NCI-H146 treated with DMSO at 0.1 percent for 48 hours (cell line): ENCODE measurements around the gene IQCH.
A peak's percentile ranks its signal among the peaks of the same experiment; 100 is the strongest.

Source experiments
- DNase-seq: peaks from one replicate; lab custom pipeline; 2025; ENCODE audit not compliant: unreplicated experiment; lab: John Stamatoyannopoulos, UW

IQCH gene

DNA sequence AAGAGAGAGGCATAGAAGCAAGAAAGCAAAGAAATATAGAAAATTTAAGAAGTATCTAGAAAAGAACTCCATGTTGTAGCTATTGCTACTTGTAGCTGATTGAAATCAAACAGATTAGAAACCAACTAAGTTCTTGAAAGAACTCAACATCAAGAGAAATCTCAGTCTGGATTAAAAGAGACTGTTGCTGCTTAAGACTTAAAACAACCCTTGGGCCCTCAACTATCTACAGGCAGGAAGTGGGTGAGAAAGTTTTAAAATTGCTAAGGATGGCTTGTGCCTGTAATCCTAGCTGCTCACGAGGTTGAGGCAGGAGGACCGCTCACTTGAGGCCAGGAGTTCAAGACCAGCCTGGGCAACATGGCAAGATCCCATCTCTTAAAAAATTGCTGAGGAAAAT, 227.1 kb downstream of the IQCH start:
- DNase-seq: no peak

- DNase-seq: no peak
Measured at GRCh38 chr15:67495585-67495984, 241.0 kb downstream of the IQCH start.

DNA sequence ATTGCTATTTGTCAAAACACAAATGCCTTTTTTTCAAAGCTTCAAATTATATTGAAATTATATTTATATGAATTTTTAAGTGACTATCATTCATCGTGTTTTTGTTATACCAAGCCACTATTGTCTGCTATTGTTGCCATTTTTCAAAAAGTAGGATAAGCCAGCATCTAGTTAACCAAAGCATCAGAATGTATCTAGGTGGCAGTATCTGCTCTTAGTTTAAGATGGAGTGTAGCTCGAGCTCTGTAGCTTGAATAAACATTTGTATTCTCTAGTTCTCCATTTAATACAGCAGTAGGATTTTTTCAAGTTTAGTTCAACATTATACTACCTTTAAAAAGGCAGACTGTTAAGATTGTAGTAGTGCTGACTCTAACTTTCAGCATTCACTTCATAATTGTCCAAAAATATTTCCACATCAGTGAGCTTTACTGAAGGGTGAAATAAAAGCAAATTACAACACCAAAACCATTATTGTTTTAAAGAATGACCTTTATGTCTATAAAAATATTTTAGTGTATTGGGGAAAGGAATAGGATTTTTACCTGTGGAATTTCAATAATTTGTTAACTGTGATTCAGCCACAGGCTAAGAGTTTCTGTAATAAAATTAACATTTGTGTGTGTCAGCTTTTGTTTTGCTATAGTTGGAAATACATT, 246.7 kb downstream of the IQCH start:
- peak; percentile 1 for DNase-seq

GRCh38 chr15:67501836-67502461, 247.4 kb downstream of the IQCH start:
- DNase-seq: no peak

DNA sequence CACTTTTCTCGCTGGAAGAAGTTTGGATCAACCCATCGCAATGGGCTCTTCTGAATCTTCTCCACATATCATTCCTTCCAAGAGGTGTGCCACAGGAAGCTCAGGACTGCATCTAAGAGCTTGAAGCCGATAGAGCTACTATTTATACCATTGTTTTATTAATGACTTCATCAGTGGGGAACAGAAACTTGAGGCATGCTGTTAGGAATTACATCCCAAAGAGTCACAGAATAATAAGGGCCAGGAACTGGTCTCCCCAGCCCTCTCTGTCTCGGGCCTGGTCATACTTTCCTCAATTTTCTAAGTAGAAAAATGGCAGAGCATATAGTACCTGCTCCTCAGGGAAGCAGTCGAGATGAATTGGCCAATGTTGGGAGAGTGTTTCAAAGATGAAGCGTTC, 249.5 kb downstream of the IQCH start:
- DNase-seq: no peak

GRCh38 chr15:67504796-67505195, 250.2 kb downstream of the IQCH start:
- no peak for DNase-seq

DNA sequence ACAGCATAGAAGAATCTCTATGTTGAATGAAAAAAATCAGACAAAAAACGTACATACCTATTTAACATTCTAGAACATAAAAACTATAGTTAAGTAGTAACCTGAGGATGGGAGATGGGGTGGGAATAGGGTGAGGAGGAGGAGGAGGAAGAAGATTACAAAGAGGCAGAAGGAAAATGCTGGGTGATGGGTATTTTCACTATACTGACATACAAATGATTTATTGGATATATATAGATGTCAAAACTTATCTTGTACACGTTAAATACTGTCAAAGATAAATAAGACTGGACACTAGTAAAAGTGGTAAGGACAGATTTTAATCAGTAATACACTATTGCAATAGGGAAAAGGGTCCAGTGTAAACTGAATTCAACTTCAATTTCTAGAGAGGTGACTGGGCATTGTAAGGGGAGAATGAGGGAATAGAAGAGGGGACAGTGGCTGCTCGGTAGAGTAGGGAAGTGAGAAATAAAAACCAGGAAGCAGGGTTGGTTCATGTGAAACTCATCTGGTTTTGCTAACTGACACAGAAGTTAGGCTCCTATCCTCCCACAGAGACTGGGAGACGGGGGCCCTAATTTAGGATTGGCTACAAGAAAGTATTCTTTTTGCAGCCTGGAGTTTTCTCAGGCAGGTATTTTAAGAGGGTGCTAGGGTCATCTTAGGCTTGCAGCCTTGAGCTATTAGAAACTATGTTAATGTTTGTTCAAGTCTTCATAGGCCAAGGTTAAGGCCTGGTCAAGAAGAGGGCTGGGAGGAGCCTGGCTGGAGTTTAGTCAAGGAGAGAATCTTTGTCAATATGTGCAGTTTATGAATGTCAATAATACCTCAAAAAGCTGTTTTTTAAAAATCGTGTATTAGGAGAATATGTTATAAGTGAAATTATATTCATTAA, 251.3 kb downstream of the IQCH start:
- DNase-seq: no peak

- no peak for DNase-seq
Measured at GRCh38 chr15:67506775-67507747, 252.5 kb downstream of the IQCH start.

- DNase-seq: no peak
Measured at GRCh38 chr15:67508407-67508806, 253.8 kb downstream of the IQCH start.

DNA sequence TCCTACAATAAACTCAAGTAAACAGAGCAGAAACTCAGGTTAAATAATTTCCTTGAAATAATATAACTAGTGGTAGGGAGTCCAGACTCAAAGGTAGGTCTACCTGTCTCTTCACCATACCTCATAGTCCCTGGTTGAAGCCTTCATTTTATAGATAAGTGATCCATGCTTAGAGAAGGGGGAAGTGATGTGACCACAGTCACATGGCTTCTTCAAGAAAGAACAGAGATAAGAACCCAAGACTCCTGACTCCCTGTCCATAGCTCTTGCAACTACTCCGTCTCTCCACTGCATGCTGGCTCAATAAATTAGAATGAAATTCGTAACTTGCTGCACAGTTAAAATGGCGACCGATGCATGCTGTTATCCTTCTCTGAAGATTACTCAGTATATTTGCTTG, 255.3 kb downstream of the IQCH start:
- DNase-seq: no peak

- DNase-seq: no peak
Measured at GRCh38 chr15:67510597-67511190, 256.1 kb downstream of the IQCH start.

DNA sequence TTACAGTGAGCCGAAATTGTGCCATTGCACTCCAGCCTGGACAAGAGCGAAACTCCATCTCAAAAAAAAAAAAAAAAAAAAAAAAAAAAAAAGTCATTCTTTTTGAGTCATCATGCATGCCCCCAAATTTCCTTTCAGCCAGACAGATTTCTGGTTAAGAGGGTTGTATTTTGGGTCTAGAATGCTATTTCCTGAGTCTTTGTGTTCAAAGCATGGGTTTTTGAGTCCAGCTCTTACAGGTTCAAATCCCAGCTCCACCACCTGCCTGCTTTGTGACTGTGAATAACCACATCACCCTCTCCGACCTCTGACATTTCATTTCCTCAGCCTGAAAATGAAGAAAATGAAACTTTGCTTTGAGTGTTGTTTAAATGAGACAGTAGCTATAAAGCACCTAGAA, 257.0 kb downstream of the IQCH start:
- no peak for DNase-seq

GRCh38 chr15:67512140-67512539, 257.6 kb downstream of the IQCH start:
- DNase-seq: peak; percentile 54

DNA sequence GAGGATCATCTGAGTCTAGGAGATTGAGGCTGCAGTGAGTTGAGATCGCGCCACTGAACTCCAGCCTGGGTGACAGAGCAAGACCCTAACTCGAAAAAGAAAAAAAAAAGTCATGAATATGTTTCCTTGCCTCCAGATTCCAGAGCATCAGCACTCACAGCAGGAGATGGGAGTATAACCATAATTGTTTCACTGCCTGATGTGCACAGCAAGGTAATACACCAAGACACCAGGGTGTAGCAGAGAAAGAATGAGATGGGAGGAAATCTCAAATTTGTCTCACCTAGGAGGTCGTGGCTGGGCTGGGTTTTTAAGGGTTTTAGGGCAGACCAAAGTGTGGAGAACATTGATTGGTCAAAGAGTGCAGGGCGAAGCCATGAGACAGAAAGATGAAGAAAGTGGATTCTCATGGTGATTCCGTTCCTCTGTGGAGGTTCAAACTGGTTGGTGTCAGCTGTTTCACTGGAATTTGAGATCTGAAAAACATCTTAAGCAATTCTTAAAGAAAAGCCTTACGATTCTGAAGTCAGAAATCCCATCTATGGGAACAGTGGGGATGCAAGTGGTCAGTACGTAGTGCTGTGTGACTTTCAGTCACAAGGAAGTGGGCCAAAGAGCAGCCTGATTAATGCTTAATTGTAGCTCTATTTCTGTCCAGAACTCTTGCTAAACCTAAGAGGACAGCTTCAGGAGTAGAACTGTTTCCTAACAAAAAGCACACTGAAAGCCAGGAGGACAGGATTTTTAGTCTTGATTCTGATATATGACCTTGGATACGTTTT, 258.5 kb downstream of the IQCH start:
- no peak for DNase-seq

GRCh38 chr15:67515090-67515489, 260.5 kb downstream of the IQCH start:
- DNase-seq: no peak

DNA sequence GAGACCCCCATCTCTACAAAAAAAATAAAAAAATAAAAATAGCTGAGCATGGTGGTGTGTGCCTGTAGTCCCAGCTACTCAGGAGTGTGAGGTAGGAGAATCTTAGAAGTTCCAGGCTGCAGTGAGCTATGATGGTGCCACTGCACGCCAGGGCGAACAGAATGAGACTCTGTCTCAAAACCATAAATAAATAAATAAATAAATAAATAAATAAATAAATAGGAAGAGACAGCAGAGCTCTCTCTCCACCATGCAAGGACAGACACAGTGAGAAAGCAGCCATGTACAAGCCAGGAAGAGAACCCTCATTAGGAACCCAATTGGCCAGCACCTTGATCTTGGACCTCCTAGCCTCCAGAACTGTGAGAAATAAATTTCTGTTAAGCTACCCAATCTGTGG, 261.0 kb downstream of the IQCH start:
- no peak for DNase-seq

GRCh38 chr15:67520321-67521028, 265.9 kb downstream of the IQCH start:
- no peak for DNase-seq

- peak; percentile 57 for DNase-seq
Measured at GRCh38 chr15:67521029-67521782, 266.6 kb downstream of the IQCH start, which contains the start of gene C15orf61. TSS of gene C15orf61 (plus strand) at chr15:67521131. CDS start at chr15:67521249, 118 bp downstream.
